NCI-H2227 (cell line): ENCODE results near the gene NSF.
"Not testable (repeated sequence)": the region's sequence is repeated elsewhere in the genome, so short reads cannot be mapped to it uniquely, and the experiment has no call there.

ENCODE experiments used
- DNase-seq: peaks from one replicate; lab custom pipeline; 2025; ENCODE audit not compliant: unreplicated experiment; lab: John Stamatoyannopoulos, UW

Gene NSF

DNA sequence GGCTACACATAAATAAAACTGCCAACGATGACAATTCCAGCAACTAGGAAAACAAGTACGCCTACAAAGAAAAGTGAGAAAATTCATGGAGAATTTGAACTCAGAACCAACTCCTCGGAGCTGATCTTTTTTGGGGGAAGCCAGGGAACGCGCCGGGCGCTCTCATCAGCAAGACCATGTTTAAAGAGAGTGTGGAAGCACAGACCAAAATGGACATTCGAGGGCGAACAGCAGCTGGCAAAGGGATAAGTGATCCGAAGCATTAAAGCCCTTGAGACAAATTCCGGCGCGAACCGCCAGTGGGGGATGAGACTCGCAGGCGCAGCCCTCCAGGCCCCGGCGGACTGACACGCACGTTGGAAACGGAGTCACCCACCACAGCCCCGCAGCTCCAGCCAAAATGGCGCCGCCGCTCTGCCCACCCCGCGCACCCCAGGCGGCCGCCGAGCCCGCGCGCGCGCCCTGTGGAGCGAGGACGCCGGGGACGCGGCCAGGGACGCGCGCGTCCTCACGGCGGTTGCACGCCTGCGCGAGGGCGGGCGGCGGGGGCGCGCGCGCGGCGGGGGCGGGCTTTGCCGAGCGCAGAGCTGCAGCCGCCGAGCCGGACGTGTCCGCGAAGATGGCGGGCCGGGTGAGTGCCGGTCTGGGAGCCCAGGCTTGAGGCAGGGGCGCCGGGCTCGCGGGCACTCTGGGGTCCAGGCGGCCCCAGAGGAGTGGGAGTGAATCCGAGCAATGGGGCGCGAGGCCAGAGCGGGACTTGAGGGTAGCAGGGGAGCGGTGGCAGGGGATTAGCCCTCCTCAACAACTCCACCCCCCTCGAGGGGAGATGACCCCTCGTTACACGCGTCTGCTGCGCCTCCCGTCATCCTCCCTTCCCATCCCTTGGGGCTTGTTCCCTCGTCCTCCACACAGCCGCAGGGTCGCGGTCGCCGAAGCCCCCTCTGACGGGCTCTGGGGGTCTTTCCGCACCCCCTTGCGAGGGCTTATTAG lies at the start of gene NSF:
NSF (plus strand) TSS at position 513 of the 990 bp plus-strand sequence; CDS start at position 620, 107 bp downstream.
- not testable (repeated sequence) for DNase-seq

- DNase-seq: not testable (repeated sequence)
These were observed 41.9 kb upstream of the NSF start for GRCh38 chr17:46548607-46549006.

GRCh38 chr17:46559155-46559554 lies 31.3 kb upstream of the NSF start:
- DNase-seq: not testable (repeated sequence)

GRCh38 chr17:46560048-46560447 lies 30.4 kb upstream of the NSF start:
- DNase-seq: not testable (repeated sequence)

GRCh38 chr17:46566284-46566683 lies 24.2 kb upstream of the NSF start:
- DNase-seq: not testable (repeated sequence)

- not testable (repeated sequence) for DNase-seq
These were observed 23.5 kb upstream of the NSF start for GRCh38 chr17:46566980-46567379.

DNA sequence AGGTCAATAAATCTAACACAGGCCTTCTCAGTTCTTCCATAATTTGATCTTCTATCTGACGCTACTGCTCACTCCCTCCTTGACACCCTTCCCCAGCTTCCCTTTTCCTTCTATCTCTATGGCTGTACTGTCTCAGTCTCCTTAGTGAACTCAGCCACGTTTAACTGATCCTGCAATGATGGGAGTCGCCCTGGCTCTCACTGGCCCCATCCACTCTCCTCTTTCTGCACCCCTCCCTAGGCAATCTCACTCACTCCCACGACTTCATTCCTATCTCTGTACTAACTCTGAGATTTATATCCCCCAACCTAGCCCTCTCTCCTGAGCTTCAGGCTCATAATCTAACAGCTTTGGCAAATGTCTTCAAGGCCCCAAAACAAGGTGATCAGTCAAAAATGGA lies 18.7 kb upstream of the NSF start:
- not testable (repeated sequence) for DNase-seq

DNA sequence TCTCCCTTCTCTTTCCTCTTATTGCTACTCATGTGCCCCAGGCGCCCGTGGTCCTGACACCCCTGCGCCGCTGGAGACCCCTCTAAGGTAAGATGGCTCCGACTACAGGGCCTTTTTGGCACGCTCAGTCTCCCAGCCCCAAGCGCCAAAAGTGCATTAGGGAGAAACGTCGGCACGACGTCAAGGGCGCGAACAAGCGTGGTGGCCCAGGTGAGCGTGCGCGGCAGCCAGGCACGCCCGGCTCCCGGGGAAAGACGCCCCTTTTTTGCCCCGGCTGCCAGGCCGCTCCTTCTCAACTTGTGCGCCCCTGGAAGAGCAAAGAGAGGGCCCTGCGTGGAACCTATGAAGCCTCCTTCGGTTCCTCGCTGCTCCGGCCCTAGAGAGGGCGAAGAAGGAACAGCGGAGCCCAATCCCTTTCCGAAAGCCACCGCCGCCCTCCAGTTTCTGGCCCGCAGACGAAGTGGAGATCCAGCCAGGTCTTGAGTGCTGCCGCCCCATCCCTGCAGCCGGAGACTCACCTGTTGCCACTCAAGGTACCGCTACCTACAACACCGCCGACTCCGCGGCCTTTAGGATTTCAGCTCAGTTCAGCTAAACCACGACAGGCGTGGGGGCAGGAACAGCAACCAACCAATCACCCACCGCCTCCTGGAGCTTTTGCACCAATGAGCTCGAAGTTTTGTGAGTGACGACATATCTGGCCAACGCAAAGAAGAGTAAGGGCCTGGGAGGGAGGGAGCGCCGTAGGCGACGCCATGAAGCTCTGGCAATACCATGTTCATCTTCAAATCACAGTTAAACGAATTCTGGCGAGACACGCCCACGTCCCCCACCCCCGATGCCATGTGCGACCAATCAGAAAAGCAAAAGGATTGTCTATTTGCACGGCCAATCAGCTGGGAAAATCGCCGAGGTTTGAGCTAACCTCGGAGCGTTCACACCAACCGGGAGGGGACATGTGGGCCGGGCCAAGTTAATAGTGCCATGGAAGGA lies 11.1 kb upstream of the NSF start, which contains the start of gene ARL17A:
ARL17A (minus strand) TSS at position 609 of the 993 bp plus-strand sequence. CDS start 3,369 bp downstream, outside the sequence.
- DNase-seq: not testable (repeated sequence)

DNA sequence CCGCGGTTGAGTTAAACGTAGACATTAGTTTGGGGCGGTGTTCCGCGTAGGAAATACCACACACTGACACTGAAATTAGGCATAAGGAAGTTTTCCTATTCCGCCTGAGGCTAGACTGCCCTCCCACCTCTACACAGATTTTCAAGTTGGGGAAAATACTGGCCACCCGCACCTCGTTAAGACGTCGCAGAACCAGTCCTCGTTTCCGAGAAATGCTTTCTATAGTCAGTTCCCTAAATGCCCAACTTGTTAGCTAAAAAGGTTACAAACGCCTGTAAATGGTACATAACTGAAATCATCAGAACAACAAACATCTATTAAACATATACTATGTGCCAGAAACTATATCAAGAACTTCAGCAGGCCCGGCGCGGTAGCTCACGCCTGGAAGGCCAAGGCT lies 10.4 kb upstream of the NSF start:
- not testable (repeated sequence) for DNase-seq

- not testable (repeated sequence) for DNase-seq
These were observed 5.0 kb upstream of the NSF start for GRCh38 chr17:46585444-46585843.

GRCh38 chr17:46591332-46591731 lies 863 bp downstream of the NSF start:
- DNase-seq: not testable (repeated sequence)

GRCh38 chr17:46598344-46598931 lies 8.0 kb downstream of the NSF start:
- DNase-seq: not testable (repeated sequence)

- not testable (repeated sequence) for DNase-seq
These were observed 10.3 kb downstream of the NSF start for GRCh38 chr17:46600767-46601166.

DNA sequence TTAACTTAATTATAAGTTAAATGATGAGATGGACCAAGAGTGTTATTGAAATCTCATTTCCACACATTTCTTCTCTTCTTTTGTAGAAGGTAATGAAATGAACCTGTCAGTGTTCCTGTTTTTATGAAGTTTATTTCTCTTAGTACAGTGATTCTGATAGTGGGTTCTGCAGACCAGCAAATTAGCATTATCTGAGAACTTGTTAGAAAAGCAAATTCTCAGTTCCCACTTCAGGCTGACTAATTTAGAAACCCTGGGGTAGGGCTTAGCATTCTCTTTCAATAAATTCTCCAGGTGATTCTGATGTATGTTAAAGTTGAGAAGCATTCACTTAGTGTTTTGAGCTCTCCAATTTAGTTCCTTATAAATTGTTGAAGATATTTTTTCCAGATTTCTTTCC lies 12.7 kb downstream of the NSF start:
- not testable (repeated sequence) for DNase-seq

DNA sequence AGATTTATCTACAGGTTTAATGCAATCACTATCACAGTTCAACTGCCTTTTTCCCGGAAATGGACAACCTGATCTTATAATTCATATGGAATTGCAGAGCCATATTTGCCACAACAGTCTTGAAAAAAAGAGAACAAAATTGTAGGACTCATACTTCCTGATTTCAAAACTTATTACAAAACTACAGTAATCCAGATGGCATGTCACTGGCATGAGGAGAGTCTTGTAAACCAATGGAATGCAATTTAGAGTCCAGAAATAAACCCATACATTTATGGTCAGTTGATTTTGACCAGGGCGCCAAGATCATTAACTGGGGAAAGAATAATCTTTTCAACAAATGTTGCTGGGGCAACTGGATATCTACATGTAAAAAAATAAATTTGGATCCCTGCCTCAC lies 20.8 kb downstream of the NSF start:
- DNase-seq: not testable (repeated sequence)

DNA sequence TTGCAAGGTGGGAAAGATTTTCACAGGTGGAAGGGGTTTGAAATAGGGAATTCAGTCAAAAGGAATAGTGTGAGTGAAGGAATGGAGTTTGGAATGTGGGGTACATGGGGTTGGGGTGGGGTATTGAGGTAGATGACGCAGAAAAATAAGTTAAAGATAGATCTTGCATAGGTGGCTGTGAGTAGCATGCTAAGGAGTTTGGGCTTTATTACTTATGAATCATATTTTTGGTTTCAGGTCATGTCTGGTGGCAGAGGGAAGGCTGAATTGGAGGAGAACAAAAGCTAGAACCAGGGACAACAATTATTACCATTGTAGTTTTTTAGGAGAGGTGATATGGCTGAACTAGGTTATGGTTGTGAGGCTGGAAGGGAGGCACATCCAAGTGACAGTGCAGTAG lies 23.4 kb downstream of the NSF start:
- DNase-seq: not testable (repeated sequence)

GRCh38 chr17:46617121-46617520 lies 26.7 kb downstream of the NSF start:
- not testable (repeated sequence) for DNase-seq

DNA sequence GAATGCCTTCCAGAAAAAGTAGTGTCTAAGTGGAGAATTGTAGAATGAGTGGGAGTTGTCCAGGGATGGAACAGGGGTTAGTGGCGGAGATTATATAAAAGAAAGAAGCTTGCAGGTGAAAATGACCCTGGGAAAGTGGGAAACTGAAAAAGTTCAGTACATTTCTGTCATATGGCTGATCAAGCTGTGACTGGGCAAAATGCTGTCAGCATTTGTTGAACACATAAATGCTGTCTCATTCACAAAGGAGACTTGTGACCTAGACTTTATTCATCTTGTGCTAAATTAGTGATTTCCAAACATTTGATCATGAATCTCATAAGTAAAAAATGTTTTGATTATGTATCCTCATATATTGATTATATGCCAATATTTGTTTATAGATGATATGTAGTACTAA lies 28.5 kb downstream of the NSF start:
- DNase-seq: not testable (repeated sequence)

GRCh38 chr17:46623790-46624189 lies 33.3 kb downstream of the NSF start:
- not testable (repeated sequence) for DNase-seq

DNA sequence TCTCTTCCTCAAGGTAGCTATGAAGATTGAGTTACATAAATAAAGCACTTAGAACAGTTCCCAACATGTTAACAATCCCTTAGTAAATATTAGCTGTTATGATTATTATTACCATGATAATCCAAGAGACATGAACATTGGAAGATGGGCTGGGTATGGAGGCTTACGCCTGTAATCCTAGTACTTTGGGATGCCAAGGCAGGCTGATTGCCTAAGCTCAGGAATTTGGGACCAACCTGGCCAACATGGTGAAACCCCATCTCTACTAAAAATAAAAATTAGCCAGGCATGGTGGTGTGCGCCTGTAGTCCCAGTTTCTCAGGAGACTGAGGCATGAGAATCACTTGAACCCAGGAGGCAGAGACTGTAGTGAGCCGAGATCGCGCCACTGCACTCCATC lies 34.3 kb downstream of the NSF start:
- not testable (repeated sequence) for DNase-seq
